H1 (cell line): ENCODE data around the gene DNAAF5. TPM values are rescaled to one million over a fixed set of nuclear protein-coding genes. Genes with fewer than 3 reads are reported as not detected.

Source experiments
- CTCF ChIA-PET: fragments of 300-600 bp; sonication (Branson Sonifier 250); formaldehyde crosslinking; loops from one replicate; lab custom pipeline; 2021; ENCODE audit not compliant: partially characterized antibody; lab: Charles Lee
- POLR2A ChIA-PET: fragments of 300-600 bp; sonication (Branson Sonifier 250); formaldehyde crosslinking; loops from one replicate; lab custom pipeline; 2021; ENCODE audit warnings: inconsistent platforms; ENCODE audit not compliant: partially characterized antibody; lab: Charles Lee
- DNase-seq, 2 experiments: peaks; one replicate each; pipeline versions ENCODE4 v3.0.0 to v3.0.0-alpha.2; 2010 to 2022; ENCODE audit warnings: low spot score in 2 of 2, low read depth in 1 of 2, mixed read lengths in 1 of 2
- FAIRE-seq: peaks from 2 replicates; lab custom pipeline; 2011; peaks lifted over from hg19 to GRCh38; lab: Jason Lieb, UNC
- H2AFZ ChIP-seq: 2 replicates; pipeline ENCODE4 v1.8.1; 2012; ENCODE audit warnings: low read length, inconsistent platforms
- H2AK5ac ChIP-seq: 2 replicates; pipeline ENCODE4 v1.6.1; 2013; ENCODE audit warnings: low read depth, low read length
- H2BK120ac ChIP-seq: replicated peaks from 2 replicates; pipeline ENCODE3; 2013; ENCODE audit warnings: low read depth, low read length, inconsistent platforms
- H2BK12ac ChIP-seq: 2 replicates; pipeline ENCODE4 v1.6.1; 2013; ENCODE audit warnings: low read depth, low read length
- H2BK15ac ChIP-seq: 2 replicates; pipeline ENCODE4 v1.6.1; 2013; ENCODE audit warnings: low read length
- H2BK20ac ChIP-seq: 2 replicates; pipeline ENCODE4 v1.6.1; 2013; ENCODE audit warnings: low read length
- H2BK5ac ChIP-seq: 2 replicates; pipeline ENCODE4 v1.6.1; 2013; ENCODE audit warnings: low read depth, low read length
- H3K14ac ChIP-seq: 2 replicates; pipeline ENCODE4 v1.6.1; 2013; ENCODE audit warnings: inconsistent platforms; ENCODE audit not compliant: insufficient read length
- H3K18ac ChIP-seq: 2 replicates; pipeline ENCODE4 v1.6.1; 2013; ENCODE audit warnings: low read length; ENCODE audit errors: extremely low read depth
- H3K23ac ChIP-seq: 2 replicates; pipeline ENCODE4 v1.6.1; 2013; ENCODE audit warnings: inconsistent platforms; ENCODE audit not compliant: insufficient read length
- H3K23me2 ChIP-seq: 2 replicates; pipeline ENCODE4 v1.6.1; 2013; ENCODE audit warnings: low read depth, low read length
- H3K27ac ChIP-seq: 2 replicates; pipeline ENCODE4 v1.6.1; 2011; ENCODE audit warnings: low read depth, low read length, inconsistent platforms
- H3K27me3 ChIP-seq, 4 experiments: replicated peaks in 1 of 4; 1 replicate in 1 of 4; 2 replicates in 3 of 4; pipeline versions ENCODE4 v1.6.1 to v1.8.1; 2011 to 2013; ENCODE audit warnings: low read length in 3 of 4, mild to moderate bottlenecking in 3 of 4, inconsistent platforms in 2 of 4, mixed read lengths in 2 of 4, moderate library complexity in 1 of 4; ENCODE audit not compliant: control insufficient read depth in 3 of 4, insufficient read depth in 3 of 4; ENCODE audit errors: extremely low read depth in 1 of 4
- H3K36me3 ChIP-seq, 4 experiments: 2 replicates each; pipeline versions ENCODE4 v1.6.1 to v1.8.1; 2011 to 2013; ENCODE audit warnings: mild to moderate bottlenecking in 4 of 4, low read length in 3 of 4, moderate library complexity in 2 of 4, control low read depth in 1 of 4, inconsistent platforms in 1 of 4; ENCODE audit not compliant: insufficient read depth in 4 of 4, control insufficient read depth in 2 of 4
- H3K4ac ChIP-seq: replicated peaks from 2 replicates; pipeline ENCODE3; 2013; ENCODE audit warnings: low read length, low read depth, mixed read lengths, inconsistent platforms; ENCODE audit not compliant: insufficient read length
- H3K4me1 ChIP-seq, 4 experiments: replicated peaks in 1 of 4; 1 replicate in 1 of 4; 2 replicates in 3 of 4; pipeline versions ENCODE4 v1.6.1 to v1.8.1; 2011 to 2013; ENCODE audit warnings: low read length in 3 of 4, inconsistent platforms in 2 of 4, mixed read lengths in 1 of 4; ENCODE audit not compliant: insufficient read depth in 4 of 4, control insufficient read depth in 3 of 4
- H3K4me2 ChIP-seq, 2 experiments: 2 replicates each; pipeline versions ENCODE4 v1.6.1 to v1.8.1; 2011 to 2013; ENCODE audit warnings: low read depth in 2 of 2, low read length in 2 of 2, control low read depth in 1 of 2, inconsistent platforms in 1 of 2, mild to moderate bottlenecking in 1 of 2; ENCODE audit not compliant: insufficient read depth in 1 of 2
- H3K4me3 ChIP-seq, 4 experiments: fragments of 200-600, 300-600 bp in 1 of 4; sonication (generic), shearing (Covaris generic), sonication (Bioruptor Twin) in 1 of 4; 2 replicates each; pipeline versions ENCODE4 v1.5.1 to v1.8.1; 2011 to 2016; ENCODE audit warnings: low read length in 4 of 4, low read depth in 3 of 4, control low read depth in 2 of 4, inconsistent platforms in 2 of 4, mild to moderate bottlenecking in 2 of 4, mixed read lengths in 1 of 4, moderate library complexity in 1 of 4; ENCODE audit not compliant: insufficient read depth in 2 of 4; ENCODE audit errors: extremely low read depth in 1 of 4
- H3K56ac ChIP-seq: replicated peaks from 2 replicates; pipeline ENCODE3; 2013; ENCODE audit warnings: low read depth, mild to moderate bottlenecking, mixed read lengths, low read length, inconsistent platforms; ENCODE audit not compliant: insufficient read length
- H3K79me1 ChIP-seq: 2 replicates; pipeline ENCODE4 v1.6.1; 2013; ENCODE audit warnings: low read depth, low read length, control low read depth
- H3K79me2 ChIP-seq, 2 experiments: 2 replicates each; pipeline versions ENCODE4 v1.6.1 to v1.8.1; 2012 to 2013; ENCODE audit warnings: low read length in 2 of 2, mild to moderate bottlenecking in 2 of 2, inconsistent platforms in 1 of 2; ENCODE audit not compliant: insufficient read depth in 2 of 2, control insufficient read depth in 1 of 2
- H3K9ac ChIP-seq, 4 experiments: replicated peaks in 1 of 4; 1 replicate in 1 of 4; 2 replicates in 3 of 4; pipeline versions ENCODE4 v1.6.1 to v1.8.1; 2011 to 2013; ENCODE audit warnings: low read depth in 3 of 4, low read length in 3 of 4, control low read depth in 2 of 4, mild to moderate bottlenecking in 2 of 4, moderate library complexity in 2 of 4, inconsistent platforms in 1 of 4; ENCODE audit errors: extremely low read depth in 1 of 4
- H3K9me3 ChIP-seq, 2 experiments: 2 replicates each; pipeline versions ENCODE4 v1.6.1 to v1.8.1; 2012 to 2013; ENCODE audit warnings: mild to moderate bottlenecking in 2 of 2, moderate library complexity in 2 of 2, control low read depth in 1 of 2, inconsistent platforms in 1 of 2, low read depth in 1 of 2, low read length in 1 of 2, mixed read lengths in 1 of 2; ENCODE audit not compliant: insufficient read depth in 2 of 2
- H4K20me1 ChIP-seq, 2 experiments: replicated peaks in 1 of 2; 2 replicates each; pipeline versions ENCODE3 to v1.8.1; 2011 to 2013; ENCODE audit warnings: inconsistent platforms in 2 of 2, low read length in 2 of 2, mild to moderate bottlenecking in 1 of 2; ENCODE audit not compliant: insufficient read depth in 2 of 2, control insufficient read depth in 1 of 2
- H4K5ac ChIP-seq: 2 replicates; pipeline ENCODE4 v1.6.1; 2013; ENCODE audit warnings: low read length, low read depth, mixed read lengths, inconsistent platforms; ENCODE audit not compliant: insufficient read length
- H4K8ac ChIP-seq: 2 replicates; pipeline ENCODE4 v1.8.0; 2013; ENCODE audit warnings: mild to moderate bottlenecking, moderate library complexity, low read length, inconsistent platforms; ENCODE audit not compliant: insufficient read depth; ENCODE audit errors: extremely low read depth
- H4K91ac ChIP-seq: replicated peaks from 2 replicates; pipeline ENCODE3; 2013; ENCODE audit warnings: low read length, mixed read lengths, inconsistent platforms; ENCODE audit not compliant: insufficient read length
- TEAD4 ChIP-seq: IDR thresholded peaks from 2 replicates; pipeline ENCODE4 v1.6.1; 2012; ENCODE audit warnings: low read depth, low read length, inconsistent platforms, mixed read lengths
- WGBS, 2 experiments: shearing (Covaris generic) in 1 of 2; methylation state at CpG; one replicate each; pipeline versions ENCODE4 v1.1.6 to v1.1.7; 2013 to 2015; ENCODE audit warnings: low lambda C conversion rate in 2 of 2, mixed read lengths in 2 of 2, inconsistent platforms in 1 of 2, low coverage in 1 of 2, missing lambda C conversion rate in 1 of 2; ENCODE audit not compliant: insufficient replicate concordance in 2 of 2, insufficient coverage in 1 of 2, insufficient read length in 1 of 2; ENCODE audit errors: extremely low coverage in 1 of 2, missing lambda C conversion rate in 1 of 2; 5-methylcytosine and 5-hydroxymethylcytosine counted together
- polyA plus RNA-seq, 7 experiments: library from polyadenylated mRNA; depleted of rRNA in 3 of 7; stranded (reverse) in 5 of 7; unstranded in 2 of 7; fragments of >200 nt in 5 of 7; fragments of 200-250 nt in 2 of 7; gene quantifications; 1 replicate in 5 of 7; 2 replicates in 1 of 7; 4 replicates in 1 of 7; pipeline versions ENCODE4 v1.2.1 to v1.2.3, GENCODE V29; 2011 to 2013; ENCODE audit warnings: missing spikeins in 2 of 7, mixed read lengths in 2 of 7
- total RNA-seq: library from RNA; stranded (reverse); fragmentation: NEBNext Ultra II Directional; extraction: Animal tissue kit (Norgen Biotek cat#: 25700); gene quantifications from 2 replicates; pipeline ENCODE4 v1.2.1, GENCODE V29; 2021

DNAAF5 gene
- total and polyA plus RNA-seq, 2 of the 8 experiments (the other 6 are each of a cell fraction or from before 2014, with no cell fraction given), result 55.1 to 95.9 TPM

DNA sequence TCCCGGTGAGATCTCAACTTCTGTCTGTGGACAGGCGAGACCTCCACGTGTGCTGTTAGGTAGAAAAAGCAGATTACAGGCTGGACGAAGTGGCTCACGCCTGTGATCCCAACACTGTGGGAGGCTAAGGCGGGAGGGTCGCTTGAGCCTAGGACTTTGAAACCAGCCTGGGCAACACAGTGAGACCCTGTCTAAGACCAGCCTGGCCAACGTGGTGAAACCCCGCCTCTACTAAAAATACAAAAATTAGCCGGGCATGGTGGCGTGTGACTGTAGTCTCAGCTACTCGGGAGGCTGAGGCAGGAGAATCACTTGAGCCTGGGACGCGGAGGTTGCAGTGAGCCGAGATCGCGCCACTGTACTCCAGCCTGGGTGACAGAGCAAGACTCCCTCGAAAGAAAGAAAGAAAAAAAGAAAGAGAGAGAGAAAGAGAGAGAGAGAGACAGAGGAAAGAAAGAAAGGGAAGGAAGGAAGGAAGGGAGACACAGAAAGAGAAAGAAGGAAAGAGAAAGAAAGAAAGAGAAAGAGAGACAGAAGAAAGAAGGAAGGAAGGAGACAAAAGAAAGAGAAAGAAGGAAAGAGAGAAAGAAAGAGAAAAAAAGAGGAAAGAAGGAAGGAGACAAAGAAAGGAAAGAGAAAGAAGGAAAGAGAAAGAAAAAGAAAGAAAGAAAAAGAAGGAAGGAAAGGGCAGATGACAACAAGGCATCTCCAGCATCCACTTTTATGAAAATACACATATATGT, 76.2 kb downstream of the DNAAF5 start:
- TF ChIP-seq TEAD4, result no peak
- H4K5ac ChIP-seq, result no peak overlapping the region
- CTCF ChIA-PET, result interaction anchor here (1.1 to 1.3 kb wide), 2 partner anchors 10 to 19 kb away, joined by 3 read pairs; no protein-coding TSS in a partner anchor
- peaks cover 3 to 9% of the 10 kb centered on the region in 2 experiments; a peak in 2 of 4 replicates for H3K9me3 ChIP-seq
- no peaks in the 10 kb centered on the region for H3K36me3 ChIP-seq
- H2BK20ac ChIP-seq, result no peak overlapping the region
- no peak overlapping the region for H2BK5ac ChIP-seq
- H3K79me1 ChIP-seq, result no peaks in the 10 kb centered on the region
- H4K91ac ChIP-seq, result no peak overlapping the region
- no peak overlapping the region for H3K4ac ChIP-seq
- H3K9ac ChIP-seq, result no peak overlapping the region
- no peak overlapping the region for H3K23ac ChIP-seq
- no peak for DNase-seq
- no peak overlapping the region for H2AFZ ChIP-seq
- POLR2A ChIA-PET, result interaction anchor here (1.2 to 1.5 kb wide), 2 partner anchors 14 to 30 kb away, joined by 3 read pairs; partner anchors contain the start of gene SUN1
- H3K4me2 ChIP-seq, result no peak overlapping the region
- no peaks in the 10 kb centered on the region for H3K79me2 ChIP-seq
- H3K27me3 ChIP-seq, result no peaks in the 10 kb centered on the region
- H3K27ac ChIP-seq, result no peak overlapping the region
- no peak overlapping the region for H3K18ac ChIP-seq
- H3K4me3 ChIP-seq, result no peak overlapping the region
- H3K14ac ChIP-seq, result no peak overlapping the region
- 79% methylated on average over 18 of the region's 18 CpGs; no CpG with 5 or more reads in 1 of the 2 experiments for whole genome bisulfite sequencing, 2 experiments
- no peak overlapping the region for H3K56ac ChIP-seq
- no peak overlapping the region for H2BK15ac ChIP-seq
- H2AK5ac ChIP-seq, result no peak overlapping the region
- no peak overlapping the region for H2BK120ac ChIP-seq
- H3K23me2 ChIP-seq, result no peaks in the 10 kb centered on the region
- H2BK12ac ChIP-seq, result no peak overlapping the region
- H3K4me1 ChIP-seq, result no peaks in the 10 kb centered on the region
- H4K8ac ChIP-seq, result no peak overlapping the region
- no peaks in the 10 kb centered on the region for H4K20me1 ChIP-seq
- FAIRE-seq, result no peak
